ENCODE data around the gene KCTD5. TPM values are rescaled to one million over a fixed set of nuclear protein-coding genes. Genes with fewer than 3 reads are reported as not detected.
A peak's percentile ranks its signal among the peaks of the same experiment; 100 is the strongest.
"Not testable (repeated sequence)": the region's sequence is repeated elsewhere in the genome, so short reads cannot be mapped to it uniquely, and the experiment has no call there.

KCTD5 gene
- total RNA-seq, 3 donors from 2014 or later: 8.6 to 19.6 (median 18.4) TPM

DNA sequence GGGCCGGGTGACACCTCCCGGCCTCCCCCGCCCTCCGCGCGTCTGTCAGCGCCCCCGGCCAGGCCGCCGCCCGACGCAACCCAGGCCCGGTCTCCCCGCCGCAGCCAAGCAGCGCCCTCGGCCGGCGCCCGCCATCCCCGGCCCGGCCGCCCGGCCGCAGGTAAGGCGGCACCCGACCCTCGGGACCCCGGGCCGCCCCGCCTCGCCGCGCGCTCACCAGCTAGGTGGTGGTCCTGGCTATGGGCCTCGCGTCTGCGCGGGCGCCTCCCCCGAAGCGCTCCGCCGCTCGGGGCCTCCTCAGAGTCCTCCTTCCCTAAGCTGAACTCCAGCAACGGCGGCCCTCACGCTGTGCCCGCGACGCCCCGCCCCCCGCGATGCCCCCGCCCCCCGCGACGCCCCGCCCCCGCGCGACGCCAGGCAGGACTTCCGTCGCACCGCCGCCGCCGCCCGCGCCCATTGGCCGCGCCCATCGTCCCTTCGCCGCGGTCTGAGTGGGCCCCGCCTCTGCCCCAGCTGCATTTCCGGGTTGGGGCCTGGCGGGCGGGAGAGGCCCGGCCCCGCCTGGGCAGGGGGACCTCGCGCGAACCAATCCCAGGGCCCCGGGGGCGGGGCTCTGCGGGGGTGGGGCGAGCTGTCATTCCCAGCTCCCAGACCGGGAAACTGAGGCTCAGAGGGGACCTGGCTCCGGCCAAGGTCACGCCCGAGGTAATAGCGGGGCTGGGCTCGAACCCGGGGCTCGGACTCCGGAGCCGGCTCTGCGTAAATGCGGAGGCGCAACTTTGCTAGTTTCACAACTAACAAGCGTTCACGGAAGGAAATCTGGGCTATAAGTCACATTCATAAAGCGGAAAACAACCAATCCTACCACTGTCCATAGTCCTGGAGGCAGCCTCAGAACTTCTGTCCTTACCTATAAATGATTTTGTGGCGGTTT, 9.0 kb upstream of the KCTD5 start:
- intact Hi-C loops (cut with DNase I; ENCODE audit: low total_unique reads): no loop called here
- Histone ChIP-seq H3K36me3 (no peaks in the 10 kb centered on the region), H3K4me3 (peak overlapping the region; percentile 55 to 70 (median 69)), H3K9me3 (no peaks in the 10 kb centered on the region), H3K27me3 (no peaks in the 10 kb centered on the region), H3K4me1 (peaks cover 7 to 8% of the 10 kb centered on the region in 2 donors), H3K27ac (peak overlapping the region; percentile 74 to 83)
- DNase-seq (ENCODE audit: low spot score in 2 of 2): peak; percentile 95
- TF ChIP-seq POLR2AphosphoS5 (IDR thresholded peaks at IDR 0.05) (peak in 2 of 3 donors; percentile 13 to 23), POLR2A (IDR thresholded peaks at IDR 0.05) (no peak)
- TF ChIP-seq, protein P1, sequence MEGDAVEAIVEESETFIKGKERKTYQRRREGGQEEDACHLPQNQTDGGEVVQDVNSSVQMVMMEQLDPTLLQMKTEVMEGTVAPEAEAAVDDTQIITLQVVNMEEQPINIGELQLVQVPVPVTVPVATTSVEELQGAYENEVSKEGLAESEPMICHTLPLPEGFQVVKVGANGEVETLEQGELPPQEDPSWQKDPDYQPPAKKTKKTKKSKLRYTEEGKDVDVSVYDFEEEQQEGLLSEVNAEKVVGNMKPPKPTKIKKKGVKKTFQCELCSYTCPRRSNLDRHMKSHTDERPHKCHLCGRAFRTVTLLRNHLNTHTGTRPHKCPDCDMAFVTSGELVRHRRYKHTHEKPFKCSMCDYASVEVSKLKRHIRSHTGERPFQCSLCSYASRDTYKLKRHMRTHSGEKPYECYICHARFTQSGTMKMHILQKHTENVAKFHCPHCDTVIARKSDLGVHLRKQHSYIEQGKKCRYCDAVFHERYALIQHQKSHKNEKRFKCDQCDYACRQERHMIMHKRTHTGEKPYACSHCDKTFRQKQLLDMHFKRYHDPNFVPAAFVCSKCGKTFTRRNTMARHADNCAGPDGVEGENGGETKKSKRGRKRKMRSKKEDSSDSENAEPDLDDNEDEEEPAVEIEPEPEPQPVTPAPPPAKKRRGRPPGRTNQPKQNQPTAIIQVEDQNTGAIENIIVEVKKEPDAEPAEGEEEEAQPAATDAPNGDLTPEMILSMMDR (IDR thresholded peaks at IDR 0.05): no peak

DNA sequence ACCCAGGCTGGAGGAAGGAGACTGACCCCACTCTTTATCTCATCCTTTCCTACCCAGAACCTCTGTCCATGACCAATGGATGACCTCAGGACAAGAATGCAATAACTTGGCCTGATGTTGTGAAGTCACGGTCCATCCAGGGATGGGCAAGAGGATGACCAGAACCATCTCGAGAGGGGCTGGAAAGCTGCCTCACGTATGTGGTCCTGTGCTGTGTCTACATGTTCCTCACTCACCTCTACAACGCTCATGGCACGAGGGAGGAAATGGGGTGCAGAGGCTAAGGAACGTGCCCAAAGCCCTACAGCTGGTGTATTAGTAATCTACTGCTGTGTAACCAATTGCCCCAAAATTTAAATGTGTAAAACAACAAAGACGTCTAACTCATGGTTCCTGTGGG, 7.3 kb upstream of the KCTD5 start:
- TF ChIP-seq POLR2A (IDR thresholded peaks at IDR 0.05) (no peak), POLR2AphosphoS5 (IDR thresholded peaks at IDR 0.05) (no peak)
- TF ChIP-seq, protein P1 (IDR thresholded peaks at IDR 0.05): no peak
- Histone ChIP-seq H3K27ac (no peak overlapping the region), H3K36me3 (no peaks in the 10 kb centered on the region), H3K4me1 (peaks cover 7 to 8% of the 10 kb centered on the region in 2 donors), H3K27me3 (no peaks in the 10 kb centered on the region), H3K4me3 (no peak overlapping the region), H3K9me3 (no peaks in the 10 kb centered on the region)
- DNase-seq (ENCODE audit: low spot score in 2 of 2): no peak
- intact Hi-C loops (cut with DNase I; ENCODE audit: low total_unique reads): no loop called here

DNA sequence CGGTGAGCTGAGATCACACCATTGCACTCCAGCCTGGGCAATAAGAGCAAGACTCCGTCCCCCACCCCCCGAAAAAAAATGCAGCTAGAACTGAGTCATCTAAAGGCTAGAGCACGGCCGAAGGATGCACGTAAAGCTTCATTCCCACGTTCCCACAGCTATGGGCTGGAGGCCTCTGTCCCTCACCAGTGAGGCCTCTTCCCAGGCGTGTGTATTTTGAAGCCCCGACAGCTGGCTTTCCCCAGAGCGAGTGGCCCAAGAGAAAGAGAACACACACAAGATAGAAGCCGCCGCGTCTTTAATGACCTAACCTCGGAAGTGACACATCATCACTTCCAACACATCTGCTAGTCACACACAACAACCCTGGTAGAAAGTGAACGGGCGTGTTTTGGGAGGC, 6.6 kb upstream of the KCTD5 start:
- Histone ChIP-seq H3K27ac (no peak overlapping the region), H3K27me3 (no peaks in the 10 kb centered on the region), H3K4me3 (no peak overlapping the region), H3K4me1 (peaks cover 7 to 8% of the 10 kb centered on the region in 2 donors), H3K9me3 (no peaks in the 10 kb centered on the region), H3K36me3 (no peaks in the 10 kb centered on the region)
- TF ChIP-seq POLR2A (IDR thresholded peaks at IDR 0.05): no peak
- no peak for DNase-seq (ENCODE audit: low spot score in 2 of 2)
- intact Hi-C loops (cut with DNase I; ENCODE audit: low total_unique reads): no loop called here

DNA sequence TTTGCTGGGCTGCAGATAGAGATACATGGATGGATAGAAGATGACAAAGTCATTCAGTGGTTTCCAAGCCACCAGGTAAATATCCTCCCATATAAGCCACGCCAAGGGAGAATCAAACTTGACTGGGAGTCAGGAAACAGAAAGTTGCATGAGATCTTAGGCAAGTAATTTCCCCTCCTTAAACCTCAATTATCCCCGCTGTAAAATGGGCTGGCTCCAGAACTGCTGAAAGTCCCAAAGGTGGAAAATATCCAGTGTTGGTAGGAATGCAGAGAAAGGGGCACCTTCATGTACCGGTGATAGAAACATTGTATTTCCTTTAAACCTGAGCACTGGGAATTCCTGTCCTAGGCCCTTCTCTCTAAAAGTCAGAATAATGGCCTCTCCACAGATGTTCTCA, 5.4 kb upstream of the KCTD5 start:
- H3K27ac ChIP-seq; DNase-seq (ENCODE audit: low spot score in 2 of 2); intact Hi-C loops (cut with DNase I; ENCODE audit: low total_unique reads); H3K9me3 ChIP-seq; H3K4me3 ChIP-seq; H3K27me3 ChIP-seq; H3K36me3 ChIP-seq: not testable (repeated sequence)
- peaks cover 4 to 13% of the 10 kb centered on the region in 2 donors for H3K4me1 ChIP-seq

DNA sequence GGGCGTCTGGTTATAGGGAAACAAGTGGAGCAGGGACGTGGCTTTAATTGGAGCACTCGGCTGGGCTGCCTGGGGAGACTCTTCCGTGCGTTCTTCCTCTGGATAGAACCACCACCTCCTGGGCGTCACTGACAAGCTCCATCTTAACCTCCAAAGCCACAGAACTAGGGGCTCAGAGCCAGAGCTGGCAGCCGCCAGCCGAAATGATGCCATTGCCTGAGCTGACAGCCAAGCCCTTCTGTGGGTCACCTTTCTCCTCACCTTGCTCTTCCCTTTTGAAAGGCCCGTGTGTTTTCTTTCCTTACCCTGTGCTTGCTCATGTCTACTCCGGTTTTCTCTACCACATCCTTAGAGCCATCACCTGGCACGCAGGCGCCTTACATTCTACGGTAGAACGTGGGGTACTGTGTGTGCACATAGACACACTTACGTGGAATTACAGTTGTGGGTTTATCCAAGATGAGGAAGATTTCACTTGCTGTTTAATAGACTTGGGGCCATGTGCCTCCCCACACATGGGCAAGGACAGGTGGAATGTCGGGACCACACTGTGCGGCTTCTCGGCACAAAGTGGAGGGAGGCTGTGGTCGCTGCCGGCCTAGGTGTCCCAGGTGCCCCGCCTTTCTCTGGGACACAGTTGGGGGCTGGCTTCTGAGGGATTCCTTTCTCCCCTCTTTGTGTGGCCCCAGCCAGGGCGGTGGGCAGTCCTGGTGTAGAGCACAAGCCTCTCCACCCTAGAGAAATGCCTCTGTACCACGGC, 3.9 kb upstream of the KCTD5 start:
- H3K27me3 ChIP-seq; H3K4me1 ChIP-seq; H3K9me3 ChIP-seq; H3K4me3 ChIP-seq; H3K27ac ChIP-seq; H3K36me3 ChIP-seq; intact Hi-C loops (cut with DNase I; ENCODE audit: low total_unique reads): not testable (repeated sequence)
- peak in 1 of 2 donors; percentile 44 for DNase-seq (ENCODE audit: low spot score in 2 of 2)

DNA sequence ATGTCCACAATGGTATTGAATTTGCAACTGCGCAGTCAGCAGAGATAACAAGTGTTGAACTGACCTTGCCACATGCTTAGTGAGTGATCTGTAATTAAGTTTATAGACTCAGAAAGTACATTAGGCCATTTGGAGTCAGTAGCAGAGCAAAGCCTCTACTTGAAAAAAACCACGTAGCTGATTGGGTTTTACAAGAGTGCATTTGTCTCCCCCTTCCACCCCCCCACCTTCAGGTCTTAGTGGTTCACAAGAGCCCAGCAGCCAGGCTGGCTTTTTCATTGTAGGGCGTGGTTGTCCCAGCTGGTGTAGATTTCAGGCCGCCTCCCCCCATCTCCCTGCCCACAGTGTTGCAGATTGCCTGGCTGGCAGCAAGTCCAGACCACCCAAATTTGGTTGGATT, 2.4 kb upstream of the KCTD5 start:
- intact Hi-C loops (cut with DNase I; ENCODE audit: low total_unique reads); H3K4me1 ChIP-seq; H3K27me3 ChIP-seq; H3K36me3 ChIP-seq; H3K9me3 ChIP-seq; H3K27ac ChIP-seq; DNase-seq (ENCODE audit: low spot score in 2 of 2); H3K4me3 ChIP-seq: not testable (repeated sequence)

DNA sequence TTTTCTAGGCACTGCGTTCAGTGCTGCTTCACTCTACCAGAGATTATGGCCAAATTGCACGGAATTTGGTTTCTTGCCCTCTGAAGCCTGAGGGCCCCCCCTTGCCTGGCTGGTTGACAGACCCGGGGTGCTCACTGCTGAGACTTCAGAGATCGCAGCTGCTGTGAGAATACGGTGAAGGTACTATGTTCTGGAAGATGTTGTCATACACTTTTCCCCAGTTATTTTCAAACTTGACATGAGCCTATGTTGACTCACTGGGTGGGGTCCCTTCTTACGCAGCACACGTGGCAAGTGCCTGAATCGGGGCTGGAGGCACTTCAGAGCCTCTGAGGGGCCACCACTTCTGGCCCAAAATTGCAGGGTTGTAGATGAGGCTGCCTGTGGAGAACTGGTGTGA, 2.0 kb upstream of the KCTD5 start:
- intact Hi-C loops (cut with DNase I; ENCODE audit: low total_unique reads); DNase-seq (ENCODE audit: low spot score in 2 of 2); H3K36me3 ChIP-seq; H3K9me3 ChIP-seq; H3K4me3 ChIP-seq; H3K27me3 ChIP-seq; H3K4me1 ChIP-seq; H3K27ac ChIP-seq: not testable (repeated sequence)

DNA sequence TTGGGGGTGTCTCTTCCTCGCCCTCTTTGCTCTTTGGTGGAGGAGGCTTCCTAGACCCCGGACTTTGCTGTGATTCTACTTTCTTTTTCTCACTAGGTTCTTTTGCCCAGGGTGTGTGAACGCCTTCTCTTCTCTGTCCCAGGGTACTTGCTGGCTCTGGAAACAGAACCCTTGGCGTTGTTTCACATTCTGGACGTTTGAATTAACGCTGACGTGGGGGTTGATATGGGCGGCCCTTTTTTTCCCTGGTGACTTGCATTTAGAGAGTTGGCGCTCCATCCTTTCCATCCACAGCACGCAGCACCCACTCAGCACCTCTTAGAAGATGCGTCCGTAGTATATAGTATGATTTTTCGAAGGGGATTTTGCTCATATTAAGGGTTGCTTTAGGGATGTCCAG, 718 bp downstream of the KCTD5 start:
- H3K4me3 ChIP-seq: peak overlapping the region; percentile 95 to 100 (median 96)
- H3K36me3 ChIP-seq; H3K9me3 ChIP-seq; H3K27me3 ChIP-seq; DNase-seq (ENCODE audit: low spot score in 2 of 2); H3K4me1 ChIP-seq; intact Hi-C loops (cut with DNase I; ENCODE audit: low total_unique reads): not testable (repeated sequence)
- H3K27ac ChIP-seq: peak overlapping the region; percentile 78 to 82

DNA sequence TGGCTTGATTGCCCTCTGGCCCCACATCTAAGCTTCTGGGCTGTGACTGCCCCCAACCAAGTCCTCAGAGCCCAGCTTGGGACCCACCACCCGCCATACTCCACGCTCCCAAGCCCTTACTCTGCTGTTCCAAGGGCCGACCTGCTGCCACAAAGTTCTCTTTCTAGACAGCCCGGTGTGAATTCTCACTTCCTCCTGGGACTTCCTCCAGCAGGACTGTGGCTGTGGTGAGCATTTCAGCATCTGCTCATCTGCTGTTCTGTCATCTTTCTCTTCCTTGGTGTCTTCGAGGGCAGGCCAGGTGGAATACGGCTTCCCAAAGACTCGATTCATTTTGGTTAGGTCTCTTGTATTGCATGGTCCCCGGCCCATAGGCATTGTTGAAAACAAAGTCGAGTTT, 3.8 kb downstream of the KCTD5 start:
- H3K27me3 ChIP-seq; intact Hi-C loops (cut with DNase I; ENCODE audit: low total_unique reads); H3K9me3 ChIP-seq; H3K4me1 ChIP-seq; H3K36me3 ChIP-seq; H3K4me3 ChIP-seq; H3K27ac ChIP-seq; DNase-seq (ENCODE audit: low spot score in 2 of 2): not testable (repeated sequence)
